HL-60/S4 treated with phorbol 12-myristate 13-acetate at 8.2 ng/mL for 4 days and 3 days (cell line): ENCODE data around the gene GSTM5.
"Not testable (repeated sequence)": the region's sequence is repeated elsewhere in the genome, so short reads cannot be mapped to it uniquely, and the experiment has no call there.

Source experiments
- in situ Hi-C: fragments of 300-500 bp; cut with MboI; formaldehyde crosslinking; loops from 2 replicates; pipeline ENCODE4 v1.15.0; 2022; ENCODE audit warnings: low sequenced_read_pairs

The GSTM5 gene

GRCh38 chr1:109760581-109761226 lies 48.7 kb downstream of the GSTM5 start:
- in situ Hi-C loops = no loop called here

- in situ Hi-C loops = no loop called here
These were observed 49.4 kb downstream of the GSTM5 start for GRCh38 chr1:109761227-109762038.

GRCh38 chr1:109762039-109762585 lies 50.1 kb downstream of the GSTM5 start:
- in situ Hi-C loops = no loop called here

- in situ Hi-C loops = no loop called here
These were observed 51.0 kb downstream of the GSTM5 start for GRCh38 chr1:109762821-109763645.

GRCh38 chr1:109763646-109764415 lies 51.8 kb downstream of the GSTM5 start, which contains the start of gene EPS8L3:
Gene EPS8L3 (minus strand): TSS chr1:109763923. CDS start chr1:109761749, 2,174 bp downstream.
- in situ Hi-C loops = no loop called here

- in situ Hi-C loops = no loop called here
These were observed 52.8 kb downstream of the GSTM5 start for GRCh38 chr1:109764561-109765482.

GRCh38 chr1:109765483-109765815 lies 53.4 kb downstream of the GSTM5 start:
- in situ Hi-C loops = no loop called here

- in situ Hi-C loops = no loop called here
These were observed 54.0 kb downstream of the GSTM5 start for GRCh38 chr1:109765896-109766615.

- in situ Hi-C loops = not testable (repeated sequence)
These were observed 55.1 kb downstream of the GSTM5 start for GRCh38 chr1:109766991-109767636.
